HG02588 (cell line): ENCODE data around the gene TSSC4.

Source experiments
- ATAC-seq: cut with Tn5 transposase; IDR thresholded peaks from one replicate; pipeline ENCODE4 v1.9.1; 2021; ENCODE audit warnings: mild to moderate bottlenecking, moderate library complexity; ENCODE audit not compliant: unreplicated experiment

The TSSC4 gene

DNA sequence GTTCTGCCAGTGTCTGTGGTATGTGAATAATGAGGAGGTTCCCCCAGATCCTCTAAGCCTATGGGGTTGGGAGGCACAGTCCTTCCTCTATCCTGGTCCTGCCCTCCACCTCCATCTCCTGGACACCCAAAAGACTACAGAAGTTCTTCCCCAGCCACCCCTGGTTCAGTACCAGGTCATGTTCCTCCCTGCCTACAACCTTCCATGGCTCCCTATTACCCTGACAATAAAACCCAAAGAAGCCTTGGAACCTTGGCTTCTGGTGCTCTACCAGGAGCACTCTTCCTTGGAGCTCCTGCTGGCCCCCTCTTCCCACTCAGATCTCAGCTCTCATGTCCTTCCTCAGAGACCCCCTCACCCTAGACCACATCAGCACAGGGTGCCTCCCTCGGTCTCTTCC, 30.8 kb downstream of the TSSC4 start:
- ATAC-seq: no peak

DNA sequence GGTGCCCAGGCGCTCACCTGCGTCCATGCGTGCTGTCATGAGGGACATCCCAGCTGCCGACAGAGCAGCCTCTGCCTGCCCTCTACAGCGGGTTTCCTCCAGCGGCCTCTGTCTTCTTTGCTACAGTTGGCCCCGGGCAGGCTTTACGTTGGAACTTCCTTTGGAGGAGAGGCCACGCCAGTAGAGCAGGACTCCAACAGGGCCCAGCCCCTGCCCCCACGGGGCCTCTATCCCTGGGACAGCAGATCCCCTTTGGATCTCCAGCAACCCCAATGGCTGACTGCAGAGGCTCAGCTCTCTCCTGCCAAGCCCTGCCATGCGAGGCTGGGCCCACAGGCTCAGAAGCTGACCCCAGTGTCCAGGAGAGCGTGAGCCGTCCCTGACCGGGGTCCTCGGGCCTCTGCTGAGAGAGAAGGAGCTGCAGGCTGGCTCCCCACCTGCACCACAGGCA, 31.6 kb downstream of the TSSC4 start:
- ATAC-seq: no peak

- ATAC-seq: no peak
These were observed 32.1 kb downstream of the TSSC4 start for GRCh38 chr11:2432628-2433071.

- no peak for ATAC-seq
These were observed 32.8 kb downstream of the TSSC4 start for GRCh38 chr11:2433106-2433925.

GRCh38 chr11:2434008-2434407, 33.5 kb downstream of the TSSC4 start:
- no peak for ATAC-seq

DNA sequence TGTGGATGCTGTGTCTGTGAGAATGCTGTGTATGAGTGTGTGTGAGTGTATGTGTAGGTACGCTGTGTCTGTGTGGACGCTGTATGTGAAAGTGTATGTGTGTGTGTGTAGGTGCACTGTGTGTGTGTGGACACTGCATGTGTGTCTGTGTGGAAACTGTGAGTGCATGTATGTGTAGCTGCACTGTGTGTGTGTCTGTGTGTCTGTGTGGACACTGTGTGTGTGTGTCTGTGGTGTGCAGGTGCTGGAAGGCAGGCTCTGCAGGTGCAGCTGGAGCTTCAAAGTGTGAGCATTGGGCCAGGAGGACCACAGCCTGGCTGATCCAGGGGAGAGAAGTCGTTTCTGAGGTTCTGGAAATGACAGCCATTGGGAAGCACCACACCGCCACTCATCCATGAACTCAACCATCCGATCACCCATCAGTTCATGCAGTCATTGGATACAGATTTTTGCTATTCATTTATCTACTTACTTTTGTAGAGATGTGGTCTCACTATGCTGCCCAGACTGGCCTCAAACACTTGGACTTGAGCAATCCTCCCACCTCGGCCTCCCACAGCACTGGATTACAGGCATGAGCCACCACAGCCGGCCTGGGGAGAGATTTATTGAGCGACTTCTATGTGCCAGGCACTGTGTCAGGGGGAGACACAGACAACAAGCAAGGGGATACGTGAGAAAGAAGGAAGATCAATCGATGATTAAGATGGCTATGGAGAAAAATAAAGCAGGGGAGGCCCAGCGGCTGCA, 34.1 kb downstream of the TSSC4 start:
- ATAC-seq: no peak

- no peak for ATAC-seq
These were observed 34.9 kb downstream of the TSSC4 start for GRCh38 chr11:2435288-2436012.

DNA sequence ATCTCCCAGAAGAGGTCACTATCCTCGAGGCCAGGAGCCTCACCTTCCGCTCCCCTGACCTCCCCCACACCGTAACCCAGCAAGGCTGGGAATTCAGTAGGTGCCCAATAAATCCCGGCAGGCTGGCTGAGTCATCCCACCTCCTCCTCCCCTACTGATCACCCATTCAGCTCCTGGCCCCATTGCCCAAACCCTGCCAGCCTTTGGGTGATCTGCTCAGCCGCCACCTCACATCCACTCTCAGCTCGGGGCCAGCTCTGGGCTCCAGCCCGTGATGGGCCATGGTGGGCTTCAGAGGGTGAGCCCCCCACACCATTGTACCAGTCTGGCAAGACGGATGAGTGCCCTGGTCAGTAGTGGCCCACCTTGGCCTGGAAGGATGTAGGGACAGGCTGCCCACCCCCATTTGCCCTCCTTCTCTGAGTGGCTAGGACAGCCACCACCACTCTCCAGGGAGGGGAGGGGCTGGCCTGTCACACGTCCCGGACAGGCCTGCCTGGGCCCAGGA, 35.5 kb downstream of the TSSC4 start:
- no peak for ATAC-seq

DNA sequence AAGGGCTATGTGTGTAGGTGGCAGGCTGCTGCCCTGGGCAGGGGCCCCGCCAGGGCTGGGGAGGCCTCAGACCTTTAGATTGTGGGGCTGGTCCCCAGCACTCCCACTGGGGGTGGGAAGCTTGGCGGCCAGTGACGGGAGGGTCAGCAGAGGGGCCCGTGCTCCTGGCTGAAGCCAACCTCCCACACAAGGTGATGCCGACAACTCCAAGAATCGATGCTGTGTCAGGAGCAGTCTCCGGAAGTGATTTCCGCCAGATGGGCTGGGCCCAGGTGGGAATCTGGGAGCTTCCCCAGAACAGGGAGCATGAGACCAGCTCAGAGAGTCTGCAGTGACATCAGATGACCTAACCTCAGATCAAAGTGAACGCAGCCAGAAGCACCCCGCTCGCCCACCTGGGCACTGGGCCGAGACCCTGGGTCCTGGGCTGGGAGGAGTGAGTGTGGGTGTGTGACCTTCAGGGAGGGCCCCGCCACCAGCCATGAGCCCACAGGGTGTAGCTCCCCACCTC, 36.0 kb downstream of the TSSC4 start:
- no peak for ATAC-seq

GRCh38 chr11:2437516-2437915, 37.0 kb downstream of the TSSC4 start:
- no peak for ATAC-seq

GRCh38 chr11:2439820-2440219, 39.3 kb downstream of the TSSC4 start:
- ATAC-seq: no peak

DNA sequence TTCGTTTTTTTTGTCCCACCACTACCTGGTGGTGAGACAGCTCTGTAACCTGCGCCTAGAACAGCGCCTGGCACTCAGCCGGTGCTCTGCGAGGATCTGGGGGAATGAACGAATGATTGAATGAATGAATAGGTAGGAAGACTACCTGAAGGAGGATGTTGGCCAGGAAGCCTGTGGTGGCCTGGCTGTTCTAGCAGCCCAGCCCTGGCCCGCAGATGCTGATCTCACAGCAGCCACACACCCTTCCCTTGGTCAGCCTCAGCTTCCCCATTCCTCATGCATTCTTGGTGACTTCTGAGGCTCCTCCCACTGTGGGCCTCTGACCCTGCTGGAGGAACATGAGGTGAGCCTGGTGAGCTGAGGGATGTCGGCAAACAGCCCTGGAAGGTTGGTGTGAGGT, 40.1 kb downstream of the TSSC4 start:
- no peak for ATAC-seq

DNA sequence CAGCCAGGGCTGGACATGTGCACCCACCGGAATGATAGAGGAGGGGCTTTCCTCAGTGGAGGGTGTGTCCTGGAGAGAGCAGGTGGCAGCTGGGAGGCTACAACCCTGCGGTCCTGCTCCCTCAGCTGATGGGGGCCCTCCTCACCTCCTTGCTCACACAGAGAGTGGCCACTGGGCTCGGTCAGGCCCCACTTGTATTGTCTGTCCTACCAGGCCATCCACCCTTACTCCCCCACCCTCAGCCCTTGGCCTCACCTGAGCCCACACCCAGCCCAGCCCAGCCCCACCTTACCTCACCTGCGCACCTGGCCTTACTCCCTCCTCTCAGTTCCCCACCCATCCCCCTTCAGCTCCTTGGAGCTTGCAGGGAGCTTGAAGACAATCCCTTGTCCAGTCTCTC, 40.6 kb downstream of the TSSC4 start:
- no peak for ATAC-seq

DNA sequence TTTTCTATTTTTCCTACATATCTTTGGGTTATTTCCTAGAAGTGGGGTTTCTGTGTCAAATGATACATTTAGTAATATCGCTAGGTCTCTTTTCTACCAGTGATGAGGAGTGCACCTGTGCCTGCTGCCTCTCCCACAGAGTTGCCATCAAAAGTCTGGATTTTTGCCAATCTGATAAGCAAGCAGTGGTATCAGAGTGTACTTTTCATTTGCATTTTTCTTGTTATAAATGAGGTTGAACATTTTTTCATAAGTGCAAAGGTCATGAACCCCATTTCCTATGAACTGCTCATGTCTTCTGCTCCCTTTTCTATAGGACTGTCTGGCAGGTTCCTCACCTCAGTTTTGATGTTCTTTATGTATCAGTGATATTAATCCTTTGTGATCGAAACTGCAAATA, 42.0 kb downstream of the TSSC4 start:
- no peak for ATAC-seq

GRCh38 chr11:2443406-2443805, 42.9 kb downstream of the TSSC4 start:
- ATAC-seq: no peak

DNA sequence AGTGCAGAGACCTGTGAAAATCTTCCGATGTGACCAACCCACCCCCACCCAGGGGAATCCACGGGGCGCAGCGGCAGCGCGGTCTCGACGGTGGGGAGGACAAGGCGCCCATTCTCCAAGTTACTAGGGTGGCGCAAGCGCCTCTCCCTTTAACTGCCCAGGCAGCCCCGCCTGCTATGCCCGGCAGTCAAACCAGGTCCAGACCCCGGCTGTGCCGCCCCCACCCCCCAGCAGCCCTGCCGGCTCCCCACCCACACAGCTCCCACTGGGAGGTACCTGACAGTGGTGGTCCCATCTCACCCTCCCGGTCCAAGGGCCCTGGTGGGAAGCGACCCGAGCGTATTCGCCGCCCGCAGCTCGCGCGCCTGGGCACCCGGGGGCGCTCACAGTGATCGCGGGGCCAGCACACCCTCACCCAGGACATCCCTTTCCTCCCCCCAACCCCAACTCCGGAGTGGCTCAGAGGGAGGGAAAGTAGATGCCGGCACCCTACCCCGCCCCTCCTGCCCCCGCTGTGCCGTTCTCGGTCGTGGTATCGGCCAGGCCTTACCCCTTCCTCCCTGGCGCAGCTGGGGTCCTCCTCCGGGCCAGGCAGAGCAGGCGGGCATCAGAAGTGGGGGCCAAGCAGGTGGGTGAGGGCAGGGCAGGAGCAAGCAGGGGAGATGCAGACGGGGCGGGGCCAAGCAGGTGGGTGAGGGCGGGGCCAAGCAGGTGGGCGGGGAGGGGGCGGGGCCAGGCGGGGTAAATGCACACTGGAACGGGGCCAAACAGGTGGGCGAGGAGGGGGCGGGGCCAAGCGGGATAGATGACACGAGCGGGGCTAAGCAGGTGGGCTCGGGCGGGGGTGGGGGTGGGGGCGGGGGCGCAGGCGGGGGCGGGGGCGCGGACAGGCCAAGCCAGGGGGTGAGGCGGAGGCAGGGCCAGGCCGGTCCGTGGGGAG, 43.6 kb downstream of the TSSC4 start, which contains the start of gene TRPM5:
Gene TRPM5 (minus strand): TSS at position 634 of the 940 bp plus-strand sequence. CDS start 21,478 bp downstream, outside the sequence.
- no peak for ATAC-seq

DNA sequence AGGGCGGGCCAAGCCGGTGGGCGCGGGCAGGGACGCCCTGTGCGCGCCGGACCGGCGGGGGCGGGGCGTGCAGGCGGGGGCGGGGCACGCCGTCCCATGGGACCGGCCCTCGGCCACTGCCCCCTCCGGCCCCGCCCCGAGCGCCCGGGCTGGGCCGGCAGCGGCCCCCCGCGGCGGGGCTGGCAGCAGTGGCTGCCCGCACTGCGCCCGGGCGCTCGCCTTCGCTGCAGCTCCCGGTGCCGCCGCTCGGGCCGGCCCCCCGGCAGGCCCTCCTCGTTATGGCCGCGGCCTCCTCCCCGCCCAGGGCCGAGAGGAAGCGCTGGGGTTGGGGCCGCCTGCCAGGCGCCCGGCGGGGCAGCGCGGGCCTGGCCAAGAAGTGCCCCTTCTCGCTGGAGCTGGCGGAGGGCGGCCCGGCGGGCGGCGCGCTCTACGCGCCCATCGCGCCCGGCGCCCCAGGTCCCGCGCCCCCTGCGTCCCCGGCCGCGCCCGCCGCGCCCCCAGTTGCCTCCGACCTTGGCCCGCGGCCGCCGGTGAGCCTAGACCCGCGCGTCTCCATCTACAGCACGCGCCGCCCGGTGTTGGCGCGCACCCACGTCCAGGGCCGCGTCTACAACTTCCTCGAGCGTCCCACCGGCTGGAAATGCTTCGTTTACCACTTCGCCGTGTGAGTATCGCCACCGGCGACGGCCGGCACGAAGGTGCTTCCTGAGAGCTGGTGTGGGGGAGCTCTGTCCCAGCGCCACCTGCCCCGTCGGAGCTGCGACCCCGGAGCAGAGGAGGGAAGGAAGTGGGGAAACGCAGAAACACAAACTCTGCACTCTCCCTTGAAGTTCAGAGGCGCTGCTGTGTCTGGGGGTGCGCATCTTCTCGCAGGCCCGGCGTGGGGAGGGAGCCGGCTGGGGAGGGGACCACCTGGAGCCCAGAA, 44.5 kb downstream of the TSSC4 start, which contains the start of gene KCNQ1:
Gene KCNQ1 (plus strand): TSS at position 188 of the 925 bp plus-strand sequence. CDS start 91 bp downstream, at position 279.
- ATAC-seq: no peak

GRCh38 chr11:2445746-2446551, 45.4 kb downstream of the TSSC4 start:
- ATAC-seq: no peak
